Mesendoderm (in vitro differentiated cells): ENCODE data around the gene OR6P1. TPM values are rescaled to one million over a fixed set of nuclear protein-coding genes. Genes with fewer than 3 reads are reported as not detected.

ENCODE experiments used
- DNase-seq: peaks from one replicate; pipeline ENCODE4 v3.0.0; 2013
- H2AK5ac ChIP-seq: 2 replicates; pipeline ENCODE4 v1.6.1; 2013; ENCODE audit warnings: low read length, inconsistent platforms
- H2BK120ac ChIP-seq: 2 replicates; pipeline ENCODE4 v1.6.1; 2013; ENCODE audit warnings: low read depth, mild to moderate bottlenecking, low read length, moderate library complexity, mixed read lengths
- H2BK15ac ChIP-seq: replicated peaks from 2 replicates; pipeline ENCODE4 v1.6.1; 2013; ENCODE audit warnings: low read depth, mild to moderate bottlenecking, moderate library complexity
- H2BK5ac ChIP-seq: 2 replicates; pipeline ENCODE4 v1.6.1; 2013; ENCODE audit warnings: low read length, inconsistent platforms
- H3K18ac ChIP-seq: 2 replicates; pipeline ENCODE4 v1.6.1; 2013; ENCODE audit warnings: mild to moderate bottlenecking, low read length, mixed read lengths
- H3K23ac ChIP-seq: one replicate; pipeline ENCODE4 v1.6.1; 2013; ENCODE audit warnings: low read length
- H3K27ac ChIP-seq: 2 replicates; pipeline ENCODE4 v1.5.1; 2013; ENCODE audit warnings: low read depth, mild to moderate bottlenecking, inconsistent platforms, low read length, moderate library complexity
- H3K27me3 ChIP-seq: 2 replicates; pipeline ENCODE4 v1.6.1; 2013; ENCODE audit warnings: low read length, control low read depth, mild to moderate bottlenecking, inconsistent platforms; ENCODE audit not compliant: insufficient read depth, poor library complexity
- H3K36me3 ChIP-seq: 2 replicates; pipeline ENCODE4 v1.6.1; 2013; ENCODE audit warnings: low read length, inconsistent platforms; ENCODE audit not compliant: control insufficient read depth, insufficient read depth
- H3K4ac ChIP-seq: one replicate; pipeline ENCODE4 v1.6.1; 2013; ENCODE audit warnings: low read depth, mild to moderate bottlenecking, low read length, moderate library complexity
- H3K4me1 ChIP-seq: 2 replicates; pipeline ENCODE4 v1.6.1; 2013; ENCODE audit warnings: low read depth, low read length, inconsistent platforms; ENCODE audit not compliant: control insufficient read depth
- H3K4me2 ChIP-seq: 2 replicates; pipeline ENCODE4 v1.6.1; 2013; ENCODE audit warnings: low read length
- H3K4me3 ChIP-seq: 2 replicates; pipeline ENCODE4 v1.5.1; 2013; ENCODE audit warnings: mild to moderate bottlenecking, low read length
- H3K56ac ChIP-seq: one replicate; pipeline ENCODE4 v1.6.1; 2013; ENCODE audit warnings: low read length
- H3K79me1 ChIP-seq: 2 replicates; pipeline ENCODE4 v1.6.1; 2013; ENCODE audit warnings: low read length, inconsistent platforms
- H3K79me2 ChIP-seq: 2 replicates; pipeline ENCODE4 v1.6.1; 2013; ENCODE audit warnings: mild to moderate bottlenecking, low read length; ENCODE audit not compliant: control insufficient read depth, insufficient read depth
- H3K9ac ChIP-seq: 2 replicates; pipeline ENCODE4 v1.6.1; 2013; ENCODE audit warnings: low read length, inconsistent platforms
- H4K5ac ChIP-seq: one replicate; pipeline ENCODE4 v1.6.1; 2013; ENCODE audit warnings: low read length
- H4K8ac ChIP-seq: one replicate; pipeline ENCODE4 v1.6.1; 2013; ENCODE audit warnings: low read depth, mild to moderate bottlenecking, control low read depth, low read length, moderate library complexity
- WGBS: extraction: QIAGEN DNeasy Blood & Tissue Kit; methylation state at CpG from one replicate; pipeline ENCODE4 v1.1.7; 2013; ENCODE audit warnings: low lambda C conversion rate, missing lambda C conversion rate; ENCODE audit not compliant: insufficient coverage; ENCODE audit errors: extremely low coverage; 5-methylcytosine and 5-hydroxymethylcytosine counted together
- polyA plus RNA-seq, 2 experiments: library from polyadenylated mRNA; stranded (reverse); fragments of 200-250 nt; gene quantifications; one replicate each; pipeline ENCODE4 v1.2.3, GENCODE V29; 2013

The OR6P1 gene
- polyA plus RNA-seq (2013, experiment 1 of 2): not detected
- polyA plus RNA-seq (2013, experiment 2 of 2): not detected

GRCh38 chr1:158570480-158570879, at the start of gene OR6P1:
Gene OR6P1, minus strand, starts transcription at chr1:158570580. Its CDS starts 6,976 bp downstream, at chr1:158563604.
- WGBS: no CpG with 5 or more reads among the region's 3 CpGs
- Histone ChIP-seq H3K4me1 (no peaks in the 10 kb centered on the region), H3K36me3 (no peaks in the 10 kb centered on the region), H3K4me2 (no peak within 1 kb of the TSS), H3K79me1 (no peaks in the 10 kb centered on the region), H2BK120ac (no peak within 1 kb of the TSS), H2BK15ac (no peak within 1 kb of the TSS), H3K18ac (peak within 1 kb of the TSS; percentile 5), H3K4me3 (no peak within 1 kb of the TSS), H3K9ac (no peak within 1 kb of the TSS), H3K27me3 (no peaks in the 10 kb centered on the region), H3K4ac (no peak within 1 kb of the TSS), H3K23ac (no peak within 1 kb of the TSS), H2AK5ac (no peak within 1 kb of the TSS), H4K8ac (no peak within 1 kb of the TSS), H3K27ac (no peak within 1 kb of the TSS), H3K79me2 (no peaks in the 10 kb centered on the region), H3K56ac (no peak within 1 kb of the TSS), H2BK5ac (no peak within 1 kb of the TSS), H4K5ac (no peak within 1 kb of the TSS)
- no peak for DNase-seq

GRCh38 chr1:158613764-158614163, 43.4 kb upstream of the OR6P1 start:
- no peak overlapping the region for H4K8ac ChIP-seq
- H3K4ac ChIP-seq: no peak overlapping the region
- no peak overlapping the region for H3K18ac ChIP-seq
- H3K36me3 ChIP-seq: no peaks in the 10 kb centered on the region
- H2BK5ac ChIP-seq: no peak overlapping the region
- no peak overlapping the region for H3K4me3 ChIP-seq
- no peak overlapping the region for H3K4me2 ChIP-seq
- H3K56ac ChIP-seq: no peak overlapping the region
- H3K4me1 ChIP-seq: no peaks in the 10 kb centered on the region
- H3K27ac ChIP-seq: no peak overlapping the region
- no peak overlapping the region for H3K9ac ChIP-seq
- H2BK120ac ChIP-seq: no peak overlapping the region
- no peak overlapping the region for H2BK15ac ChIP-seq
- no peaks in the 10 kb centered on the region for H3K27me3 ChIP-seq
- no peak for DNase-seq
- H2AK5ac ChIP-seq: no peak overlapping the region
- no peak overlapping the region for H3K23ac ChIP-seq
- no peaks in the 10 kb centered on the region for H3K79me1 ChIP-seq
- no peak overlapping the region for H4K5ac ChIP-seq
- no peaks in the 10 kb centered on the region for H3K79me2 ChIP-seq
- no CpG with 5 or more reads among the region's 3 CpGs for WGBS

DNA sequence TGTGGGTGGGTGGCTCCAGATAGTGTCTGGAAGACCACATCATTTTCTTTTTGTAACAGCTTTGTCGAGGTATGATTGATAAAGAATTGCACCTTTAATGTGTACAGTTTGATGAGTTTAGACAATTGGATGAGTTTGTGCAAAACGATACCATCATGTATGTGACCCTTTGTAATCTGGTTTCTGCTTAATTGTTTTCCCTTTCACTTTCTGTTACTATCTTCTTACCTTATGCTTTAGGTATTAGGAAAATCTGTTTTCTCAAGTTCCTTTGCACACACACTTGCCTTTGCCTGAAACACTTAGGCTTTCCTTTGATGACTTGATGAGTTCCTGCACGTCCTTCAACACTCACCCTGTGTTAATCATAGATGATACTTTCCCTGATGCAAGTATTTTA, 41.5 kb upstream of the OR6P1 start:
- H3K4me1 ChIP-seq: no peaks in the 10 kb centered on the region
- H3K36me3 ChIP-seq: no peaks in the 10 kb centered on the region
- H3K4ac ChIP-seq: no peak overlapping the region
- H3K23ac ChIP-seq: no peak overlapping the region
- no peak overlapping the region for H3K4me3 ChIP-seq
- no peak overlapping the region for H3K18ac ChIP-seq
- H3K56ac ChIP-seq: no peak overlapping the region
- no peaks in the 10 kb centered on the region for H3K79me1 ChIP-seq
- no peak overlapping the region for H3K4me2 ChIP-seq
- no peak overlapping the region for H4K8ac ChIP-seq
- WGBS: no CpG with 5 or more reads among the region's 3 CpGs
- no peak overlapping the region for H2BK5ac ChIP-seq
- H4K5ac ChIP-seq: no peak overlapping the region
- H3K27me3 ChIP-seq: no peaks in the 10 kb centered on the region
- H2BK120ac ChIP-seq: no peak overlapping the region
- H3K9ac ChIP-seq: no peak overlapping the region
- DNase-seq: no peak
- H3K27ac ChIP-seq: no peak overlapping the region
- H2BK15ac ChIP-seq: no peak overlapping the region
- no peak overlapping the region for H2AK5ac ChIP-seq
- no peaks in the 10 kb centered on the region for H3K79me2 ChIP-seq

DNA sequence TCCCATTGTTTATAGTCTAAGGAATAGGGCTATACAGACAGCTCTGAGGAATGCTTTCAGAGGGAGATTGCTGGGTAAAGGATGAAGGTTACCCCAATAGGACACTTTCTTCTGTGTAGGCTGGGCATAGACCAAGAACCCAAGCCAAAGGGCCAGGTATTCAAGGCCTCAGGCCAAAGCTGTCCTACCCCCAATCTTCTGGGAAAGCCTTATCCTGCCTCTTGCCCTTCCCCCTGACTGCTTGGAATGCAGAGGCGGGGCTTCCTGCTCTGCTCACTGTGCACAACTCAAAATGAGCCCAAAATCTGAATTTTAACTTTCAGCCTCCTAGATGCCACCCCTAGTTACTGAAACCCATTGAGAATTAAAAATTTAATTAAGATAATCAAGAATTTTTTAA, 36.9 kb upstream of the OR6P1 start:
- no peak overlapping the region for H2BK5ac ChIP-seq
- no peaks in the 10 kb centered on the region for H3K79me1 ChIP-seq
- H3K4me3 ChIP-seq: no peak overlapping the region
- H3K9ac ChIP-seq: no peak overlapping the region
- no peak overlapping the region for H3K27ac ChIP-seq
- no peak overlapping the region for H3K4ac ChIP-seq
- no peak overlapping the region for H2BK15ac ChIP-seq
- H2BK120ac ChIP-seq: no peak overlapping the region
- H4K8ac ChIP-seq: no peak overlapping the region
- DNase-seq: peak; percentile 54
- no peak overlapping the region for H2AK5ac ChIP-seq
- H3K79me2 ChIP-seq: no peaks in the 10 kb centered on the region
- H3K27me3 ChIP-seq: no peaks in the 10 kb centered on the region
- H4K5ac ChIP-seq: no peak overlapping the region
- H3K4me1 ChIP-seq: no peaks in the 10 kb centered on the region
- no peaks in the 10 kb centered on the region for H3K36me3 ChIP-seq
- H3K23ac ChIP-seq: no peak overlapping the region
- no peak overlapping the region for H3K56ac ChIP-seq
- no CpG with 5 or more reads among the region's 1 CpG for WGBS
- no peak overlapping the region for H3K18ac ChIP-seq
- no peak overlapping the region for H3K4me2 ChIP-seq

- no peaks in the 10 kb centered on the region for H3K79me1 ChIP-seq
- H3K27me3 ChIP-seq: no peaks in the 10 kb centered on the region
- no peak within 1 kb of the TSS for H3K9ac ChIP-seq
- no peak within 1 kb of the TSS for H2BK120ac ChIP-seq
- no CpG with 5 or more reads among the region's 1 CpG for WGBS
- no peaks in the 10 kb centered on the region for H3K4me1 ChIP-seq
- no peak within 1 kb of the TSS for H3K56ac ChIP-seq
- H4K5ac ChIP-seq: no peak within 1 kb of the TSS
- H3K4me3 ChIP-seq: no peak within 1 kb of the TSS
- H4K8ac ChIP-seq: no peak within 1 kb of the TSS
- no peak for DNase-seq
- H3K18ac ChIP-seq: no peak within 1 kb of the TSS
- no peak within 1 kb of the TSS for H3K4ac ChIP-seq
- no peak within 1 kb of the TSS for H2AK5ac ChIP-seq
- H2BK15ac ChIP-seq: no peak within 1 kb of the TSS
- H3K4me2 ChIP-seq: no peak within 1 kb of the TSS
- no peak within 1 kb of the TSS for H2BK5ac ChIP-seq
- no peaks in the 10 kb centered on the region for H3K36me3 ChIP-seq
- H3K23ac ChIP-seq: no peak within 1 kb of the TSS
- no peak within 1 kb of the TSS for H3K27ac ChIP-seq
- no peaks in the 10 kb centered on the region for H3K79me2 ChIP-seq
These were observed 34.6 kb upstream of the OR6P1 start, which contains the start of gene OR10Z1 for GRCh38 chr1:158604968-158605367. Gene OR10Z1, plus strand, starts transcription at chr1:158605268. Its CDS starts 1,171 bp downstream, at chr1:158606439.

- Histone ChIP-seq H3K36me3 (no peaks in the 10 kb centered on the region), H3K9ac (no peak overlapping the region), H3K4me1 (no peaks in the 10 kb centered on the region), H3K4ac (no peak overlapping the region), H2BK5ac (no peak overlapping the region), H3K27ac (no peak overlapping the region), H4K5ac (no peak overlapping the region), H2AK5ac (no peak overlapping the region), H3K56ac (no peak overlapping the region), H2BK120ac (no peak overlapping the region), H3K23ac (no peak overlapping the region), H3K4me3 (no peak overlapping the region), H3K4me2 (no peak overlapping the region), H3K79me2 (no peaks in the 10 kb centered on the region), H3K18ac (no peak overlapping the region), H4K8ac (no peak overlapping the region), H3K27me3 (no peaks in the 10 kb centered on the region), H3K79me1 (no peaks in the 10 kb centered on the region), H2BK15ac (no peak overlapping the region)
- no peak for DNase-seq
- no CpG with 5 or more reads among the region's 2 CpGs for WGBS
These were observed 30.4 kb upstream of the OR6P1 start for GRCh38 chr1:158600735-158601134.
